SKM-1 (cell line): ENCODE measurements around the gene FXYD2.
"Not testable (repeated sequence)": the region's sequence is repeated elsewhere in the genome, so short reads cannot be mapped to it uniquely, and the experiment has no call there.

ENCODE experiments used
- DNase-seq: peaks from one replicate; lab custom pipeline; 2025; ENCODE audit not compliant: unreplicated experiment; lab: John Stamatoyannopoulos, UW

Gene FXYD2

GRCh38 chr11:117822074-117823033, 2.2 kb downstream of the FXYD2 start:
- peak; percentile 9 for DNase-seq

- DNase-seq = no peak
These were observed 3.1 kb downstream of the FXYD2 start for GRCh38 chr11:117821431-117821830.

- DNase-seq = no peak
These were observed 4.0 kb downstream of the FXYD2 start for GRCh38 chr11:117820516-117820915.

GRCh38 chr11:117820071-117820470, 4.5 kb downstream of the FXYD2 start:
- no peak for DNase-seq

GRCh38 chr11:117819096-117820040, 5.2 kb downstream of the FXYD2 start:
- DNase-seq = peak; percentile 80

- DNase-seq = no peak
These were observed 6.3 kb downstream of the FXYD2 start for GRCh38 chr11:117818041-117818873.

GRCh38 chr11:117817368-117818040, 7.0 kb downstream of the FXYD2 start:
- DNase-seq = peak; percentile 66

GRCh38 chr11:117816846-117817367, 7.6 kb downstream of the FXYD2 start:
- peak; percentile 15 for DNase-seq

GRCh38 chr11:117816151-117816741, 8.3 kb downstream of the FXYD2 start:
- DNase-seq = no peak

GRCh38 chr11:117815262-117815803, 9.2 kb downstream of the FXYD2 start:
- peak; percentile 95 for DNase-seq

- peak; percentile 63 for DNase-seq
These were observed 9.7 kb downstream of the FXYD2 start for GRCh38 chr11:117814766-117815261.

- DNase-seq = no peak
These were observed 10.3 kb downstream of the FXYD2 start for GRCh38 chr11:117814204-117814765.

GRCh38 chr11:117810056-117810451, 14.5 kb downstream of the FXYD2 start:
- not testable (repeated sequence) for DNase-seq

- DNase-seq = peak; percentile 34
These were observed 15.1 kb downstream of the FXYD2 start for GRCh38 chr11:117809236-117810055.

GRCh38 chr11:117808784-117809183, 15.8 kb downstream of the FXYD2 start:
- DNase-seq = no peak

- peak; percentile 31 for DNase-seq
These were observed 16.8 kb downstream of the FXYD2 start for GRCh38 chr11:117807482-117808327.

GRCh38 chr11:117806846-117807245, 17.7 kb downstream of the FXYD2 start:
- DNase-seq = peak; percentile 24
